GM12878 (cell line): ENCODE data around the gene COQ8B. TPM values are rescaled to one million over a fixed set of nuclear protein-coding genes. Genes with fewer than 3 reads are reported as not detected.
A peak's percentile ranks its signal among the peaks of the same experiment; 100 is the strongest.

Source experiments
- CBX3 ChIP-seq: fragments of 200-600 bp; sonication (generic); IDR thresholded peaks from 2 replicates; pipeline ENCODE4 v1.6.1; 2016; ENCODE audit warnings: low read depth, borderline replicate concordance
- DPF2 ChIP-seq: fragments of 450-650 bp; IDR thresholded peaks from 2 replicates; pipeline ENCODE4 v1.6.1; 2017; ENCODE audit warnings: mild to moderate bottlenecking
- EGR1 ChIP-seq, 2 experiments: IDR thresholded peaks; 1 replicate in 1 of 2; 2 replicates in 1 of 2; pipeline ENCODE4 v1.6.1; 2011 to 2012; ENCODE audit warnings: low read depth in 2 of 2, low read length in 2 of 2, borderline replicate concordance in 1 of 2, mild to moderate bottlenecking in 1 of 2, moderate library complexity in 1 of 2
- ESRRA ChIP-seq: IDR thresholded peaks from 2 replicates; pipeline ENCODE4 v1.6.1; 2012; ENCODE audit warnings: mild to moderate bottlenecking, low read length, improper control_type of control experiment
- HDAC2 ChIP-seq: fragments of 200-600 bp; sonication (generic); IDR thresholded peaks from 2 replicates; pipeline ENCODE4 v1.6.1; 2017
- HSF1 ChIP-seq: fragments of 150-350 bp; IDR thresholded peaks from 2 replicates; pipeline ENCODE4 v1.6.1; 2014; ENCODE audit warnings: mild to moderate bottlenecking, low read depth, low read length
- KAT2A ChIP-seq: conservative IDR thresholded peaks from 2 replicates; pipeline ENCODE4 v1.6.1; 2011; ENCODE audit warnings: low read depth, low read length; ENCODE audit not compliant: control insufficient read depth
- LARP7 ChIP-seq: fragments of 450-650 bp; IDR thresholded peaks from 2 replicates; pipeline ENCODE4 v1.6.1; 2017; ENCODE audit warnings: mild to moderate bottlenecking
- MTA3 ChIP-seq: IDR thresholded peaks from 2 replicates; pipeline ENCODE4 v1.6.1; 2012; ENCODE audit warnings: low read length, inconsistent platforms, borderline replicate concordance
- NFYA ChIP-seq: IDR thresholded peaks from 2 replicates; pipeline ENCODE4 v1.6.1; 2011; ENCODE audit warnings: low read depth, mild to moderate bottlenecking, low read length, improper control_type of control experiment, borderline replicate concordance
- NR2C2 ChIP-seq: IDR thresholded peaks from 2 replicates; pipeline ENCODE4 v1.6.1; 2011; ENCODE audit warnings: borderline replicate concordance, low read depth; ENCODE audit not compliant: control insufficient read depth, insufficient read length
- NRF1 ChIP-seq: conservative IDR thresholded peaks from 2 replicates; pipeline ENCODE4 v1.6.1; 2011; ENCODE audit warnings: mild to moderate bottlenecking, low read depth, low read length, improper control_type of control experiment
- PAX5 ChIP-seq: IDR thresholded peaks from 2 replicates; pipeline ENCODE4 v1.6.1; 2011; ENCODE audit warnings: low read depth, low read length, borderline replicate concordance
- POLR2A ChIP-seq: IDR thresholded peaks from 2 replicates; pipeline ENCODE4 v1.6.1; 2011; ENCODE audit warnings: low read depth, mild to moderate bottlenecking, low read length
- POLR2AphosphoS2 ChIP-seq: IDR thresholded peaks from 2 replicates; pipeline ENCODE4 v1.6.1; 2011; ENCODE audit warnings: low read depth, mild to moderate bottlenecking, low read length, improper control_type of control experiment, moderate library complexity
- POLR2AphosphoS5 ChIP-seq: IDR thresholded peaks from 2 replicates; pipeline ENCODE4 v1.6.1; 2011; ENCODE audit warnings: mild to moderate bottlenecking, low read length, inconsistent platforms
- PRDM15 ChIP-seq: fragments of 450-650 bp; formaldehyde crosslinking; IDR thresholded peaks from 2 replicates; pipeline ENCODE4 v1.4.0; 2020; ENCODE audit warnings: mild to moderate bottlenecking, moderate library complexity
- RAD21 ChIP-seq: IDR thresholded peaks from 2 replicates; pipeline ENCODE4 v1.6.1; 2011; ENCODE audit warnings: mild to moderate bottlenecking, low read depth, low read length, moderate library complexity; ENCODE audit not compliant: insufficient read depth
- RB1 ChIP-seq: fragments of 450-650 bp; formaldehyde crosslinking; IDR thresholded peaks from 2 replicates; pipeline ENCODE4 v1.6.1; 2017; ENCODE audit warnings: mild to moderate bottlenecking, borderline replicate concordance
- SMAD1 ChIP-seq: fragments of 450-650 bp; IDR thresholded peaks from 2 replicates; pipeline ENCODE4 v1.6.1; 2018; ENCODE audit warnings: mild to moderate bottlenecking, low read depth; ENCODE audit not compliant: partially characterized antibody
- SREBF2 ChIP-seq: IDR thresholded peaks from 2 replicates; pipeline ENCODE4 v1.6.1; 2012; ENCODE audit warnings: mild to moderate bottlenecking, low read length
- STAT3 ChIP-seq: IDR thresholded peaks from 2 replicates; pipeline ENCODE4 v1.6.1; 2011; ENCODE audit warnings: low read depth, low read length, improper control_type of control experiment
- SUZ12 ChIP-seq: fragments of 200-600 bp; sonication (generic); IDR thresholded peaks from one replicate; pipeline ENCODE4 v1.6.1; 2018; ENCODE audit warnings: antibody characterized with exemption, mild to moderate bottlenecking; ENCODE audit not compliant: unreplicated experiment
- TBL1XR1 ChIP-seq: IDR thresholded peaks from 2 replicates; pipeline ENCODE4 v1.6.1; 2012; ENCODE audit warnings: low read depth, low read length, improper control_type of control experiment
- TCF12 ChIP-seq: IDR thresholded peaks from 2 replicates; pipeline ENCODE4 v1.6.1; 2011; ENCODE audit warnings: low read depth, mild to moderate bottlenecking, low read length
- USF2 ChIP-seq: IDR thresholded peaks from 2 replicates; pipeline ENCODE4 v1.6.1; 2011; ENCODE audit warnings: low read depth, low read length, improper control_type of control experiment, borderline replicate concordance
- YBX1 ChIP-seq: fragments of 450-650 bp; IDR thresholded peaks from 2 replicates; pipeline ENCODE4 v1.6.1; 2016; ENCODE audit warnings: antibody characterized with exemption
- polyA plus RNA-seq, 11 experiments: library from polyadenylated mRNA; depleted of rRNA in 4 of 11; unstranded in 6 of 11; stranded (reverse) in 5 of 11; fragments of >200 nt; fragmentation: Nextera tagmentation in 4 of 11; fragmentation: Illumina TruSeq in 1 of 11; extraction: Ambion mirVana in 4 of 11; extraction: Trizol in 1 of 11; gene quantifications; 1 replicate in 1 of 11; 2 replicates in 10 of 11; pipeline versions ENCODE4 v1.2.1 to v1.2.3, GENCODE V29; 2011 to 2016; ENCODE audit warnings: inconsistent platforms in 2 of 11, missing spikeins in 2 of 11, low read depth in 1 of 11
- total RNA-seq, 4 experiments: library from RNA; depleted of rRNA in 3 of 4; stranded (reverse); fragments of >200 nt in 3 of 4; fragmentation: Illumina TruSeq in 1 of 4; extraction: Trizol in 1 of 4; gene quantifications; 2 replicates each; pipeline versions ENCODE4 v1.2.1 to v1.2.3, GENCODE V29; 2013 to 2021

Gene COQ8B
- total and polyA plus RNA-seq, 10 of the 15 experiments (the other 5 are each of a cell fraction or from before 2014, with no cell fraction given), result 0.39 to 37.1 (median 16.8) TPM

- TF ChIP-seq SMAD1 (peak; percentile 76), ESRRA (peak; percentile 97), PAX5 (no peak), HSF1 (no peak), MTA3 (no peak), TCF12 (0 out of 2 replicates have a peak, but pooled peaks have one; percentile 40), STAT3 (no peak), DPF2 (no peak; the same call in 1 of the 2 replicates), YBX1 (no peak), POLR2AphosphoS5 (peak; percentile 68; the same call in 1 of the 2 replicates), PRDM15 (peak; percentile 93), POLR2A (peak; percentile 57; the same call in 1 of the 2 replicates), SUZ12 (no peak), SREBF2 (no peak), KAT2A (no peak), EGR1 (IDR thresholded peaks at IDR 0.05; ENCODE audit: borderline replicate concordance in 1 of 2, low read depth in 2 of 2, low read length in 2 of 2) (peak in 1 of 2 experiments; percentile 73; a peak in 2 of 3 replicates), TBL1XR1 (no peak), NR2C2 (no peak), LARP7 (0 out of 2 replicates have a peak, but pooled peaks have one; percentile 38), POLR2AphosphoS2 (no peak), HDAC2 (no peak), RAD21 (no peak), NFYA (no peak), USF2 (peak; percentile 97), NRF1 (no peak), CBX3 (no peak), RB1 (no peak; the same call in 1 of the 2 replicates)
These were observed 33.6 kb upstream of the COQ8B start, which contains the start of gene ACTMAP (continued) for GRCh38 chr19:40750058-40750873.
